ENCODE data around the gene CTNNA3. TPM values are rescaled to one million over a fixed set of nuclear protein-coding genes. Genes with fewer than 3 reads are reported as not detected.
A peak's percentile ranks its signal among the peaks of the same experiment; 100 is the strongest.

The CTNNA3 gene
- total RNA-seq (2021; ENCODE audit: unreplicated experiment), result 0.85 TPM
- 0.27 TPM for polyA plus RNA-seq (2012; ENCODE audit: insufficient read length)
- percentile 18 among the genes with signal in this experiment for Bru-seq, nascent RNA
- percentile 20 among the genes with signal in this experiment for BruChase-seq, experiment 1, labeled RNA remaining after a 2-hour chase
- percentile 16 among the genes with signal in this experiment for BruChase-seq, experiment 2, labeled RNA remaining after a 6-hour chase
- long read RNA-seq, result 0 reads

DNA sequence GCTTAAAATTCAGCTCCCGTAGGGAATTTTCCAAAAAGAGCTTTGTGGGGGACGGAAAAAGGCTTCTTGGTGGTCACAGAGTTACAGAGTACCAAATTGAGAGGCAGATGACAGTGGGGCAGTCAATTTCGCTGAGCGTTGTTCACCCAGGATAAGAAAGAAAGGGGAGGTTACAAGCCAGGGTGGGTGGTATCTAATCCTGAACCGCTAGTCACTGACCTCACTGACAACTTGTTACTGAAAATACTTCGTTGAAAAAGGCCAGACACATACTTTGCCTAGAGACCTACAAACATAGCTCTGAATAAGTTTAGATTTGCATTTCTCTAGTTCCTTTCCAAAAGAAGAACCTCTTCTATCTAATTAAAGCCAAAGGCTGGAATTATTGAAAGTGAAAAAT, at the start of gene CTNNA3:
Gene CTNNA3 (minus strand): TSS at position 167 of the 400 bp plus-strand sequence.
- Histone ChIP-seq H3K4me1 (ENCODE audit: control insufficient read depth, insufficient read depth, low read length) (no peaks in the 10 kb centered on the region), H3K36me3 (ENCODE audit: control insufficient read depth, insufficient read depth, low read length) (no peaks in the 10 kb centered on the region), H3K4me3 (ENCODE audit: low read depth in 2 of 2, low read length in 2 of 2) (no peak within 1 kb of the TSS), H3K9me3 (ENCODE audit: control insufficient read depth, insufficient read depth, low read depth, low read length) (no peaks in the 10 kb centered on the region), H3K27me3 (ENCODE audit: control insufficient read depth, insufficient read depth, low read length) (peaks cover 35% of the 10 kb centered on the region), H3K27ac (ENCODE audit: low read length) (no peak within 1 kb of the TSS)
- DNase-seq (ENCODE audit: low read depth, low spot score) (no peak), ATAC-seq (no peak)
- intact Hi-C loops (cut with micrococcal nuclease; ENCODE audit: unreplicated experiment) (loop anchor here (2.0 kb wide), 1 partner anchor 85 kb away; no protein-coding TSS in a partner anchor), in situ Hi-C loops (cut with HindIII; ENCODE audit: low pct_unique_long_range_greater_than_20kb, low sequenced_read_pairs) (no loop called here)
- BruUV-seq (replicated peaks), result no TSS peak
- TF ChIP-seq, protein P1, sequence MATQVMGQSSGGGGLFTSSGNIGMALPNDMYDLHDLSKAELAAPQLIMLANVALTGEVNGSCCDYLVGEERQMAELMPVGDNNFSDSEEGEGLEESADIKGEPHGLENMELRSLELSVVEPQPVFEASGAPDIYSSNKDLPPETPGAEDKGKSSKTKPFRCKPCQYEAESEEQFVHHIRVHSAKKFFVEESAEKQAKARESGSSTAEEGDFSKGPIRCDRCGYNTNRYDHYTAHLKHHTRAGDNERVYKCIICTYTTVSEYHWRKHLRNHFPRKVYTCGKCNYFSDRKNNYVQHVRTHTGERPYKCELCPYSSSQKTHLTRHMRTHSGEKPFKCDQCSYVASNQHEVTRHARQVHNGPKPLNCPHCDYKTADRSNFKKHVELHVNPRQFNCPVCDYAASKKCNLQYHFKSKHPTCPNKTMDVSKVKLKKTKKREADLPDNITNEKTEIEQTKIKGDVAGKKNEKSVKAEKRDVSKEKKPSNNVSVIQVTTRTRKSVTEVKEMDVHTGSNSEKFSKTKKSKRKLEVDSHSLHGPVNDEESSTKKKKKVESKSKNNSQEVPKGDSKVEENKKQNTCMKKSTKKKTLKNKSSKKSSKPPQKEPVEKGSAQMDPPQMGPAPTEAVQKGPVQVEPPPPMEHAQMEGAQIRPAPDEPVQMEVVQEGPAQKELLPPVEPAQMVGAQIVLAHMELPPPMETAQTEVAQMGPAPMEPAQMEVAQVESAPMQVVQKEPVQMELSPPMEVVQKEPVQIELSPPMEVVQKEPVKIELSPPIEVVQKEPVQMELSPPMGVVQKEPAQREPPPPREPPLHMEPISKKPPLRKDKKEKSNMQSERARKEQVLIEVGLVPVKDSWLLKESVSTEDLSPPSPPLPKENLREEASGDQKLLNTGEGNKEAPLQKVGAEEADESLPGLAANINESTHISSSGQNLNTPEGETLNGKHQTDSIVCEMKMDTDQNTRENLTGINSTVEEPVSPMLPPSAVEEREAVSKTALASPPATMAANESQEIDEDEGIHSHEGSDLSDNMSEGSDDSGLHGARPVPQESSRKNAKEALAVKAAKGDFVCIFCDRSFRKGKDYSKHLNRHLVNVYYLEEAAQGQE (IDR thresholded peaks at IDR 0.05; ENCODE audit: insufficient read depth in 1 of 2, low read depth in 2 of 2, low read length in 1 of 2), result no peak
- no peak for TF ChIP-seq SIN3A (IDR thresholded peaks at IDR 0.05; ENCODE audit: borderline replicate concordance, insufficient read depth, low read depth, low read length)
- TF ChIP-seq TCF7L2 (IDR thresholded peaks at IDR 0.05; ENCODE audit: low read depth, low read length), result no peak
- no peak for TF ChIP-seq POLR2AphosphoS5 (IDR thresholded peaks at IDR 0.05; ENCODE audit: low read depth, low read length)
- TF ChIP-seq, protein P2, sequence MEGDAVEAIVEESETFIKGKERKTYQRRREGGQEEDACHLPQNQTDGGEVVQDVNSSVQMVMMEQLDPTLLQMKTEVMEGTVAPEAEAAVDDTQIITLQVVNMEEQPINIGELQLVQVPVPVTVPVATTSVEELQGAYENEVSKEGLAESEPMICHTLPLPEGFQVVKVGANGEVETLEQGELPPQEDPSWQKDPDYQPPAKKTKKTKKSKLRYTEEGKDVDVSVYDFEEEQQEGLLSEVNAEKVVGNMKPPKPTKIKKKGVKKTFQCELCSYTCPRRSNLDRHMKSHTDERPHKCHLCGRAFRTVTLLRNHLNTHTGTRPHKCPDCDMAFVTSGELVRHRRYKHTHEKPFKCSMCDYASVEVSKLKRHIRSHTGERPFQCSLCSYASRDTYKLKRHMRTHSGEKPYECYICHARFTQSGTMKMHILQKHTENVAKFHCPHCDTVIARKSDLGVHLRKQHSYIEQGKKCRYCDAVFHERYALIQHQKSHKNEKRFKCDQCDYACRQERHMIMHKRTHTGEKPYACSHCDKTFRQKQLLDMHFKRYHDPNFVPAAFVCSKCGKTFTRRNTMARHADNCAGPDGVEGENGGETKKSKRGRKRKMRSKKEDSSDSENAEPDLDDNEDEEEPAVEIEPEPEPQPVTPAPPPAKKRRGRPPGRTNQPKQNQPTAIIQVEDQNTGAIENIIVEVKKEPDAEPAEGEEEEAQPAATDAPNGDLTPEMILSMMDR (IDR thresholded peaks at IDR 0.05), result no peak
- CTCF ChIA-PET, result interaction anchor here (3.6 kb wide), 1 partner anchor 83 kb away, joined by 34 read pairs; no protein-coding TSS in a partner anchor
- POLR2A ChIA-PET, result no interaction called here

DNA sequence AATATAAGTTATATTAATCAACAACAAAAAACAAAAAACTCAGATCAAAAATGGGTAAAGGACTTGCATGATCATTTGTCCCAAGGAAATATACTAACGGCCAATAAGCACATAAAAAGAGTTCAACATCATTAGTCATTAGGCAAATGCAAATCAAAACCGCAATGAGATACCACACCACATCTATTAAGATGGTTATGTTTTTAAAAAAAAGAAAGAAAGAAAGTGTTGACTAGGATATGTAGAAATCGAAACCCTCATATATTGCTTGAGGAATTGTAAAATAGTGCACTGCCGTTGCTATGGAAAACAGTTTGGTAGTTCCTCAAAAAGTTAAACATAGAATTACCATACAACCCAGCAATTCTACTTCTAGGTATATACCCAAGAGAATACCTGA, 39.4 kb upstream of the CTNNA3 start:
- Histone ChIP-seq H3K4me1 (ENCODE audit: control insufficient read depth, insufficient read depth, low read length) (no peaks in the 10 kb centered on the region), H3K4me3 (ENCODE audit: low read depth in 2 of 2, low read length in 2 of 2) (no peak overlapping the region), H3K9me3 (ENCODE audit: control insufficient read depth, insufficient read depth, low read depth, low read length) (no peaks in the 10 kb centered on the region), H3K27me3 (ENCODE audit: control insufficient read depth, insufficient read depth, low read length) (peaks cover 8% of the 10 kb centered on the region; the same call in 1 of the 2 replicates), H3K36me3 (ENCODE audit: control insufficient read depth, insufficient read depth, low read length) (no peaks in the 10 kb centered on the region), H3K27ac (ENCODE audit: low read length) (no peak overlapping the region)
- no peak for TF ChIP-seq POLR2AphosphoS5 (IDR thresholded peaks at IDR 0.05; ENCODE audit: low read depth, low read length)
- TF ChIP-seq, protein P1 (IDR thresholded peaks at IDR 0.05; ENCODE audit: insufficient read depth in 1 of 2, low read depth in 2 of 2, low read length in 1 of 2), result no peak
- TF ChIP-seq SIN3A (IDR thresholded peaks at IDR 0.05; ENCODE audit: borderline replicate concordance, insufficient read depth, low read depth, low read length), result no peak
- no TSS peak for BruUV-seq (replicated peaks)
- intact Hi-C loops (cut with micrococcal nuclease; ENCODE audit: unreplicated experiment) (no loop called here), in situ Hi-C loops (cut with HindIII; ENCODE audit: low pct_unique_long_range_greater_than_20kb, low sequenced_read_pairs) (no loop called here)
- no peak for ATAC-seq
- ChIA-PET CTCF (no interaction called here), POLR2A (no interaction called here)
- no peak for DNase-seq (ENCODE audit: low read depth, low spot score)
